Measurements from ENCODE around the gene LAMA2. TPM values are rescaled to one million over a fixed set of nuclear protein-coding genes. Genes with fewer than 3 reads are reported as not detected.
A peak's percentile ranks its signal among the peaks of the same experiment; 100 is the strongest.

LAMA2 gene
- total RNA-seq, 4 donors from 2014 or later, result 61.5 to 154 (median 103) TPM

- no peaks in the 10 kb centered on the region for H3K36me3 ChIP-seq
- intact Hi-C loops (cut with DNase I; ENCODE audit: low total_unique reads), result no loop called here
- no peaks in the 10 kb centered on the region for H3K9me3 ChIP-seq
- no peak overlapping the region for H3K4me3 ChIP-seq
- no peak for TF ChIP-seq POLR2A (IDR thresholded peaks at IDR 0.05)
- TF ChIP-seq CTCF (IDR thresholded peaks at IDR 0.05), result no peak
- H3K4me1 ChIP-seq, result no peaks in the 10 kb centered on the region
- H3K27me3 ChIP-seq, result no peaks in the 10 kb centered on the region
- no peak for DNase-seq
- H3K27ac ChIP-seq, result peak overlapping the region in 1 of 2 donors; percentile 3
These were observed 228.9 kb downstream of the LAMA2 start for GRCh38 chr6:129111853-129112252.

GRCh38 chr6:129112591-129112990, 229.7 kb downstream of the LAMA2 start:
- Histone ChIP-seq H3K27ac (peak overlapping the region; percentile 25 to 43), H3K9me3 (no peaks in the 10 kb centered on the region), H3K4me1 (no peaks in the 10 kb centered on the region), H3K4me3 (no peak overlapping the region), H3K36me3 (no peaks in the 10 kb centered on the region), H3K27me3 (no peaks in the 10 kb centered on the region)
- no peak for DNase-seq
- TF ChIP-seq CTCF (IDR thresholded peaks at IDR 0.05) (no peak), POLR2A (IDR thresholded peaks at IDR 0.05) (no peak)
- intact Hi-C loops (cut with DNase I; ENCODE audit: low total_unique reads), result no loop called here

- Histone ChIP-seq H3K27me3 (no peaks in the 10 kb centered on the region), H3K4me1 (no peaks in the 10 kb centered on the region), H3K4me3 (no peak overlapping the region), H3K9me3 (no peaks in the 10 kb centered on the region), H3K27ac (peak overlapping the region; percentile 25 to 43), H3K36me3 (no peaks in the 10 kb centered on the region)
- intact Hi-C loops (cut with DNase I; ENCODE audit: low total_unique reads), result no loop called here
- DNase-seq, result no peak
- TF ChIP-seq POLR2A (IDR thresholded peaks at IDR 0.05) (no peak), CTCF (IDR thresholded peaks at IDR 0.05) (no peak)
These were observed 230.7 kb downstream of the LAMA2 start for GRCh38 chr6:129113637-129114036.

GRCh38 chr6:129114636-129115391, 231.9 kb downstream of the LAMA2 start:
- H3K27ac ChIP-seq, result peak overlapping the region in 1 of 2 donors; percentile 43
- intact Hi-C loops (cut with DNase I; ENCODE audit: low total_unique reads), result no loop called here
- no peaks in the 10 kb centered on the region for H3K9me3 ChIP-seq
- H3K27me3 ChIP-seq, result no peaks in the 10 kb centered on the region
- no peak for DNase-seq
- TF ChIP-seq CTCF (IDR thresholded peaks at IDR 0.05) (no peak), POLR2A (IDR thresholded peaks at IDR 0.05) (no peak)
- no peak overlapping the region for H3K4me3 ChIP-seq
- H3K4me1 ChIP-seq, result no peaks in the 10 kb centered on the region
- H3K36me3 ChIP-seq, result no peaks in the 10 kb centered on the region

GRCh38 chr6:129115471-129115870, 232.5 kb downstream of the LAMA2 start:
- intact Hi-C loops (cut with DNase I; ENCODE audit: low total_unique reads), result no loop called here
- no peaks in the 10 kb centered on the region for H3K36me3 ChIP-seq
- no peak for DNase-seq
- no peaks in the 10 kb centered on the region for H3K27me3 ChIP-seq
- H3K9me3 ChIP-seq, result no peaks in the 10 kb centered on the region
- no peaks in the 10 kb centered on the region for H3K4me1 ChIP-seq
- H3K27ac ChIP-seq, result peak overlapping the region in 1 of 2 donors; percentile 43
- TF ChIP-seq POLR2A (IDR thresholded peaks at IDR 0.05) (no peak), CTCF (IDR thresholded peaks at IDR 0.05) (no peak)
- H3K4me3 ChIP-seq, result no peak overlapping the region

Measured in uterus (tissue), 4 donors.